GM12874 (cell line): Measurements from ENCODE around the gene SH3BP5.

Experiments used
- CTCF ChIP-seq: IDR thresholded peaks from 2 replicates; pipeline ENCODE4 v1.5.1; 2011; ENCODE audit warnings: low read depth, mild to moderate bottlenecking, control low read depth, low read length, moderate library complexity; ENCODE audit not compliant: insufficient read depth

The SH3BP5 gene

GRCh38 chr3:15211937-15212336, 120.4 kb downstream of the SH3BP5 start:
- no peak for TF ChIP-seq CTCF

DNA sequence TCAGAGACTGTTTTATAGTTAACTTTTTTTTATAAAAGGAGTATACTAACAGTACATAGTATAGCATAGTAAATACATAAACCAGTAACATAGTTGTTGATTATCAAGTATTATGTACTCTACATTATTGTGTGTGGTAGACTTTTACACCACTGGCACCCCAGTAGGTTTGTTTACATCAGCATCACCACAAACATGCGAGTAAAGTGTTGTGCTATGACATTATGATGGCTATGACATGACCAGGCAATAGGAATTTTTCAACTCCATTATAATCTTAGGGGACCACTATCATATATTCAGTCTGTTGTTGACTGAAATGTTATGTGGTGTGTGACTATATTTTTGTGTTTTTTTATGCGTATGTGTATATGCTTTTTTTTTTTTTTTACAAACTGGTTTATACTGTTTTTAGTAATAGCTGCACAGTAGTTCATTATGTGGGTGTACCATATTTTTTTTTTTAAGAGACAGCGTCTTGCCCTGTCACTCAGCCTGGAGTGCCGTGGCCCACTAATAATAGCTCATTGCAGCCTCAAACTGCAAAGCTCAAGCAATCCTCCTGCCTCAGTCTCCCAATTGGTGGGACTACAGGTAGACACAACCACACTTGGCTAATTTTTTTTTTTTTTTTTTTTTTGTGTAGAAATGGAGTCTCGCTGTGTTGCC, 124.4 kb downstream of the SH3BP5 start:
- TF ChIP-seq CTCF = no peak

DNA sequence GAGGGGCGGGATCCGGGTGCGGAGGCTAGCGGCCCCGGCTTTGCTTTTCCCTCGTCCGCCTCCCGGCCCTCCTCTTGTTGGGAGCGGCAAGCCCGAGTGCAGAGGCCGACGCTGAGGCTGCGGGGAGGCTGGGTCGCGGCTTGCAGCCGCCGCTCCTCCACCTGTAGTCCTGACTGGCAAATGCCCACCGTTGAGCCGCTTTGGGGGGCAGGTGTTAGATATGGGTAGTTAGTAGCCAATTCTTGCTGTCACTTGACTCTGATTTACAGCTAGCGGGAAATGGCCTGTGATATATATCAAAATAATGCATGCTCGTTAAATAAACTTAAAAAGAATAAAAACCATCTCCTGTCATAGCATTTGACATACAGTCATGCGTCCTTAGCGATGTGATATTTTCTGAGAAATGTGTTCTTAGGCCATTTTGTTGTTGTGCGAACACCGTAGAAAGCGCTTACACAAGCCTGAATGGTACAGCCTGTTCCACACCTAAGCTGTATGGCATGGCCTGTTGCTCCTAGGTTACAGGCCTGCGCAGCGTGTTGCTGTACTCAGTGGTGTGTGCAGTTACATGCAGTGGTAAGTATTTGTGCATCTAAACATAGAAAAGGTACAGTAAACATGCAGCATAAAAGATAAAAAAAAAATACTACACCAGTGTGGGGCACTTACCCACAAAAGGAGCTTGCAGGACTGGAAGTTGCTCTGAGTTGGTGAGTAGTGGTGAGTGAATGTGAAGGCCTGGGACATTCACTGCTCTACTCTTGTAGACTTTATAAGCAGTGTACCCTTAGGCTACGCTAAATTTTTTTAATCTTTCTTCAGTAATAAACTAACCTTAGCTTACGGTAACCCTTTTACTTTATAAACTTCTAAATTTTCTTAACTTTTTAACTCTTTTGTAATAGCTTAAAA, 125.5 kb downstream of the SH3BP5 start:
- TF ChIP-seq CTCF = no peak

DNA sequence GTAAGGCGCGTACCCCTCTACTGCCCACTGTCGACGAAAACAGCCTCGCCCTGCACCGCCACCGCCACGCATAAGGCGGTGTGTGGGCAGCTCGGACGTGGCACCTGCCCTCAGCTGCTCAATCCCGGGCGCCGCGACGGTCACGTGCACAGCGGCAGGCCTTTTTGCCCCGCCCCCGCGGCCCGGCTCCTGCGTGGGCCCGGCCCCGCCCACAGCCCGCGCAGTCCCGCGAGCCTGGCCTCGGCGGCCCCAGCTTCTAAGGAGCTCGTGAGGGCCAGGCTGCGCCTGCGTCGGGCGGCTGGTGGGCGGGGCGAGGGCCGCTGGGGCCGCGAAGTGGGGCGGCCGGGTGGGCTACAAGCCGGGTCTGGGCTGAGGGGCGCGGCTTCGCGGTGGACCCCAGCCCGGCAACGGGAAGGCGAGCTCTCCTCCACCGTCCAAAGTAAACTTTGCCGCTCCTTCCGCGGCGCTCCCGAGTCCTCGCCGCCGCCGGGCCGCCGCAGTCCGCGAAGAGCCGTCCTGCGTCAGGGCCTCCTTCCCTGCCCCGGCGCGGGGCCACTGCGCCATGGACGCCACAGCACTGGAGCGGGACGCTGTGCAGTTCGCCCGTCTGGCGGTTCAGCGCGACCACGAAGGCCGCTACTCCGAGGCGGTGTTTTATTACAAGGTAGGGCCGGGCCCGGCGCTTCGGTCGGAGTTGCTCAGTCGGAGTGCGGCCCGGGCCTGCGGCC, 126.3 kb downstream of the SH3BP5 start, which contains the start of gene CAPN7:
CAPN7 (plus strand) TSS at position 313 of the 728 bp plus-strand sequence; CDS start at position 563, 250 bp downstream.
- peak; percentile 37 for TF ChIP-seq CTCF

DNA sequence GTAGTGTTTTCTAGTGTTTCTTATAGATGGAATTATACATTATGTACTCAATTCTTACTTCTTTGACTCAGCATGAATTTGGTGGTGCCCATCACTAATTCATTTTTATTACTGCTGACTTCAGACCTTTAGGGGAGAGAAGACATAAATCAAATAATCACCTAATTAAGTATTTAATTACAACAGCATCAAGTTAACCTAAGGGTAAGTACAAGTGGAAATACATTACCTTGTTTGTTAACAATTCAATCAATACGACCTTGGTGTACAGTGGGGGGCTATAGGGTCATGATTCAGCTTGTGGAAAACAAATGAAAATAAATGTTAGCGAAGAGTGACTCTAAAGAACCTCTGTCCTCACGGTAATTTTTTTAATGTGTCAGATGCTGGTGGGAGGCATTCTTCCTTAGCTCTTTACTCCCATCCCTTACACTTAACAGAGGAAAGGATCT, 126.9 kb downstream of the SH3BP5 start:
- no peak for TF ChIP-seq CTCF
